GM20000 (cell line): ENCODE data around the gene PKD2.

Source experiments
- DNase-seq: peaks from one replicate; pipeline ENCODE4 v3.0.0; 2012; ENCODE audit warnings: low spot score
- CTCF ChIP-seq: IDR thresholded peaks from 2 replicates; pipeline ENCODE4 v1.5.1; 2012; ENCODE audit warnings: mild to moderate bottlenecking, control low read depth; ENCODE audit errors: extremely low read depth, missing control alignments

PKD2 gene

DNA sequence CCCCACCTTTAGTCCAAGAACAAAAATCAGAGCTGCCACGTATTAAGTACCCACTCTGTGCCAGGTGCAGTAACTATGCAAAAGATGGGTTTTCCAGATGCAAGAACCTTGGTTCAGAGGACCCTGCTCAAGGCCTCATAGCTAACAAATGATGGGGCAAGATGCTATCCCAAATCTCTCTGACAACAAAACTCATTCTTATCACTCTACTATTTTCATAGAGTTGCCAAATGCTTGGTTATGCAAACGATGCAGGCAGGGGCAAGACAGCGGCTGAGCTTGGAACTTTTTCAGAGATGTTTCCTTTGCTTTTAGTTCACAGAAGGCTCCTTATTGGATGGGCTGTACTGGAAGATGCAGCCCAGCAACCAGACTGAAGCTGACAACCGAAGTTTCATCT, 30.5 kb downstream of the PKD2 start:
- no peak for DNase-seq
- TF ChIP-seq CTCF: no peak

DNA sequence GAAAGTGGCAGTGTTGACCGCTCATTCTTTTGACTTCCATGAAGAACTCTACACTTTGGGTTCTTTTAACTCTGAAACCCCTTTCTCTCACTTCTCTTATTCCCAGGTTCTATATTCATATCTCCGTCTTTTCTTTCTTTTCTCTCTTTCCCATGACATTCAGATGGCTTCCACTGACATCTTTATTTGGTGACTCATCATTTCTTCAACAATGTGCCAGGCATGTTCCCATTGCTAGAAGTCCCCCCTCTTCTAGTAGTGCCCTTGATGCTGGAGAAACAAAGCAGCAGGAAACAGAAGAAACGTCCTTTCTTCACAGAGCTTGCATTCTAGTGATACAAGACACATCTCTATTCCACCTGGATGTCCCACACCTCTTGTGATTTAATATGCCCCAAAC, 33.3 kb downstream of the PKD2 start:
- no peak for TF ChIP-seq CTCF
- DNase-seq: no peak

GRCh38 chr4:88041626-88042025, 34.2 kb downstream of the PKD2 start:
- TF ChIP-seq CTCF: no peak

DNA sequence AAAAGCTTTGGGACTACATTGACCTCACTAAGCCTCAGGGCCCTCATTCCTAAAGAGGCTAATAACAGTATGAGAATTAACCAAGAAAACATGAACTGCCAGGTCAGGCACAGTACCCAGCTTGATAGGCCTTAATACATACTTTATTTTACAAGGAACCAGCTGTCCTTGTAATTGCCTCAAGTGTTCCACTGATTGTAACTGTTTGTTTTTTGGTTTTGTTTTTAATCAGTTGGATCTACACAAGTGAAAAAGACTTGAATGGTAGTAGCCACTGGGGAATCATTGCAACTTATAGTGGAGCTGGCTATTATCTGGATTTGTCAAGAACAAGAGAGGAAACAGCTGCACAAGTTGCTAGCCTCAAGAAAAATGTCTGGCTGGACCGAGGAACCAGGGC, 35.6 kb downstream of the PKD2 start:
- no peak for TF ChIP-seq CTCF
- DNase-seq: no peak

More at GRCh38 chr4:88041626-88042025, 34.2 kb downstream of the PKD2 start:
- no peak for DNase-seq

DNA sequence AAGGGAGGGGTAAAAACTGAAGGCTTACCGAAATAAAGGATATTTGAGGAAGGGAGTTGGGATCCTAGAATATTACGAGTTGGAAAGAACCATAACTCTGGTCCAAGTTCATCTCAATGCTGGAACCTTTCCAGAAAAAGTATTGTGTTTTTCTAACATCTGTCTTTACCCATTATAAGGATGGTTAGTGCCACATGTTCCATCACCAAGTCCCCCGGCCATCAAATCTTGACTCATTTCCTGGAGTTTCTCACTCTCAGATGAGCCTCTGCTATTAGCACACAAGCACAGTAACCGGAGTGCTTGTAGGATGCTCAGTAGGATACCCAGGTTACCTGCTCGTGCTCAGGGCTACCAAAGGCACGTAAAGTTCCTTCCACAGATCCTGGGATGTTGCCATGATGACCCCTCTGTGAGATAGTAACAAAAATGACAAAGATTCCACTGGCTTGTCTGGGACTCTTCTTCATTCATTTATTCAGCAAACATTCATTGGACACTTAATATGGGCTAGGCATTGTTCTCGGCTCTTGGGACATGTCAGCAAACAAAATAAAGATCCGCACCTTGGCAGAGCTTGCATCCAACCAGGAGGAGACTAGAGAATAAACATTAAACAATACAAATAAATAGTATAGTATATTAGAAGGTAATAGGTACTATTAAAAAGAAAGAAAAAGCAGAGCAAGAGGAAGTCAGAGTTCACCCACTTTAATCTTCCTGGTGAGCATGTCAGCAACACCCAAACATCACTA, 36.3 kb downstream of the PKD2 start:
- no peak for TF ChIP-seq CTCF
- DNase-seq: no peak

DNA sequence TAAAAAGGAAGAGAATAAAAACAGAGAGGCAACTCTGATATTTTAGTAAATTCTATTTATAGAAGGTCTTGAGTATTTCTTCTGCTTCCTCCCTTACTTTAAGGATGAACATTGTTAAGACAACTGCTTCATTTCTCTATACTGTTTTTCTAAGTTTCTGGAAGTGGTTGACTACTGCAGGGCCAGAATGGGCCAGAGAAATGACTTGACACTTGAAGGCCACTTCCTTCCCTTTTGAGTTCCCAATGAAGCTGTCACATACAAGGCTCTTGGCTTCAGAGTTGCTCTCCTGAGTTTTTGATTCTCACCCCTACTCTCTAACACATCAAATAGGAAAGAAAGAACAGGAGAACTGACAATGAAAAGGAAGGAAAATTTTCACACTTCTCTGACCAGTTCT, 37.6 kb downstream of the PKD2 start:
- TF ChIP-seq CTCF: no peak
- no peak for DNase-seq

GRCh38 chr4:88054229-88054628, 46.8 kb downstream of the PKD2 start:
- no peak for TF ChIP-seq CTCF
- DNase-seq: no peak
